ENCODE data around the gene CHMP3. TPM values are rescaled to one million over a fixed set of nuclear protein-coding genes. Genes with fewer than 3 reads are reported as not detected.

Gene CHMP3
- total RNA-seq, 2 donors from 2014 or later = 138 to 139 TPM

GRCh38 chr2:86453836-86454235, 109.4 kb downstream of the CHMP3 start:
- peaks cover 45% of the 10 kb centered on the region for H3K36me3 ChIP-seq
- no peaks in the 10 kb centered on the region for H3K27me3 ChIP-seq (replicated peaks; ENCODE audit: insufficient read depth)
- TF ChIP-seq, protein P1, sequence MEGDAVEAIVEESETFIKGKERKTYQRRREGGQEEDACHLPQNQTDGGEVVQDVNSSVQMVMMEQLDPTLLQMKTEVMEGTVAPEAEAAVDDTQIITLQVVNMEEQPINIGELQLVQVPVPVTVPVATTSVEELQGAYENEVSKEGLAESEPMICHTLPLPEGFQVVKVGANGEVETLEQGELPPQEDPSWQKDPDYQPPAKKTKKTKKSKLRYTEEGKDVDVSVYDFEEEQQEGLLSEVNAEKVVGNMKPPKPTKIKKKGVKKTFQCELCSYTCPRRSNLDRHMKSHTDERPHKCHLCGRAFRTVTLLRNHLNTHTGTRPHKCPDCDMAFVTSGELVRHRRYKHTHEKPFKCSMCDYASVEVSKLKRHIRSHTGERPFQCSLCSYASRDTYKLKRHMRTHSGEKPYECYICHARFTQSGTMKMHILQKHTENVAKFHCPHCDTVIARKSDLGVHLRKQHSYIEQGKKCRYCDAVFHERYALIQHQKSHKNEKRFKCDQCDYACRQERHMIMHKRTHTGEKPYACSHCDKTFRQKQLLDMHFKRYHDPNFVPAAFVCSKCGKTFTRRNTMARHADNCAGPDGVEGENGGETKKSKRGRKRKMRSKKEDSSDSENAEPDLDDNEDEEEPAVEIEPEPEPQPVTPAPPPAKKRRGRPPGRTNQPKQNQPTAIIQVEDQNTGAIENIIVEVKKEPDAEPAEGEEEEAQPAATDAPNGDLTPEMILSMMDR (IDR thresholded peaks at IDR 0.05) = no peak
- H3K4me1 ChIP-seq (ENCODE audit: control insufficient read depth in 1 of 2, low read depth in 2 of 2) = peaks cover 0 to 27% of the 10 kb centered on the region in 2 donors
- no peaks in the 10 kb centered on the region for H3K9me3 ChIP-seq
- ATAC-seq (ENCODE audit: insufficient number of reproducible peaks, low FRiP score, low read depth) (no peak), DNase-seq (ENCODE audit: low spot score) (peak; percentile 20)
- no peak overlapping the region for H3K4me3 ChIP-seq
- H3K27ac ChIP-seq = no peak overlapping the region

Other genes with a start within 250 kb of the CHMP3 start
- 10 to 100 TPM; 20.9 to 22.7 TPM for gene REEP1, start 225.8 kb downstream of the CHMP3 start, total RNA-seq
- gene KDM3A, start 122.1 kb downstream of the CHMP3 start, total RNA-seq = 10 to 100 TPM; 41.7 to 74.6 TPM
- gene RNF103, start 60.4 kb upstream of the CHMP3 start, total RNA-seq = 10 to 100 TPM; 33.7 to 46.8 TPM
- 10 to 100 TPM; 23.8 to 27.7 TPM for gene RMND5A, start 156.8 kb upstream of the CHMP3 start, total RNA-seq
- gene CD8A, start 227.5 kb upstream of the CHMP3 start, total RNA-seq = 1 to 10 TPM; 3.4 to 4.4 TPM